Measurements from ENCODE around the gene NMUR1.

GRCh38 chr2:231573698-231574421 is 43.6 kb upstream of the NMUR1 start:
- no peak for TF ChIP-seq CTCF (IDR thresholded peaks at IDR 0.05)
- no peak for TF ChIP-seq POLR2A (IDR thresholded peaks at IDR 0.05)

Data from testis (tissue), 2 donors.